Measurements from ENCODE around the gene CLSTN1.

The CLSTN1 gene

DNA sequence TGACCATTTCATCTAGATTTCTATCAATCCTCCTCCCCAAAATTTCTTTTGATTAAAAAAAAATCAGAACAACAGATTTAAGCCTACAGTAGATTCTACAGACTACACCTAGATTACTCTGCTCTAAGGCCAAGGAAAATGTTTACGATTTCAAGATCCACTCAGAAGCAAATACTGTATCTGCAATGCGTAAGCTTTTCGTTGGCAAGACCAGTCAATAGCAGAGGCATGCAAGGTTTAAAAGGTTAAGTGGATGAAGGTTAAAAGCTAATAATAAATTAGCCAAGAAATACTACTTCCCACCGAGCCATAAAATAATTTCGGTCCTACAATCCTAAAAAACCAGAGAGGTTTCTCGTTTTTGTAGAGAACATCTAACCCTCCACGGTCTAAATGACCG, 1.3 kb downstream of the CLSTN1 start:
- DNase-seq (ENCODE audit: low spot score): no peak
- TF ChIP-seq, protein P1, sequence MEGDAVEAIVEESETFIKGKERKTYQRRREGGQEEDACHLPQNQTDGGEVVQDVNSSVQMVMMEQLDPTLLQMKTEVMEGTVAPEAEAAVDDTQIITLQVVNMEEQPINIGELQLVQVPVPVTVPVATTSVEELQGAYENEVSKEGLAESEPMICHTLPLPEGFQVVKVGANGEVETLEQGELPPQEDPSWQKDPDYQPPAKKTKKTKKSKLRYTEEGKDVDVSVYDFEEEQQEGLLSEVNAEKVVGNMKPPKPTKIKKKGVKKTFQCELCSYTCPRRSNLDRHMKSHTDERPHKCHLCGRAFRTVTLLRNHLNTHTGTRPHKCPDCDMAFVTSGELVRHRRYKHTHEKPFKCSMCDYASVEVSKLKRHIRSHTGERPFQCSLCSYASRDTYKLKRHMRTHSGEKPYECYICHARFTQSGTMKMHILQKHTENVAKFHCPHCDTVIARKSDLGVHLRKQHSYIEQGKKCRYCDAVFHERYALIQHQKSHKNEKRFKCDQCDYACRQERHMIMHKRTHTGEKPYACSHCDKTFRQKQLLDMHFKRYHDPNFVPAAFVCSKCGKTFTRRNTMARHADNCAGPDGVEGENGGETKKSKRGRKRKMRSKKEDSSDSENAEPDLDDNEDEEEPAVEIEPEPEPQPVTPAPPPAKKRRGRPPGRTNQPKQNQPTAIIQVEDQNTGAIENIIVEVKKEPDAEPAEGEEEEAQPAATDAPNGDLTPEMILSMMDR (IDR thresholded peaks at IDR 0.05): no peak
- Histone ChIP-seq H3K27ac (no peak overlapping the region), H3K4me3 (peak overlapping the region; percentile 89)

DNA sequence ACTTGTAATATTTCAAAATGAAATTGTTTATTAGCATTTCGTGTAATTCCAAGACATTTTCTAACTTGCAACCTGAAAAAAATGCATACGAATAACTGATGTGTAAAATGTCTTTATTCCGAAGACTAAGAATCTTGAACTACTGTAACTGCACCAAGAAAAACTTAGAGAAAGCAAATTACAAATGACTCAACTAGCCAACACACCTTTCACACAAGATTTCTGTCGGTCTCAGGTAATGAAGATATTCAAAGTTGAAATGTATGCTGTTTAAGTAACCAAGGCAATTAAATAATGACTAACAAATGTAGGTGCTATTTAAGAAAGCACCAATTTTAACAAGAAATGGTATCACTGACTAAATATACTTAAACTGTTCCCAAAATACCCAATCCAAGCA, 2.1 kb downstream of the CLSTN1 start:
- Histone ChIP-seq H3K4me3 (no peak overlapping the region), H3K27ac (no peak overlapping the region)
- TF ChIP-seq, protein P1 (IDR thresholded peaks at IDR 0.05): no peak
- DNase-seq (ENCODE audit: low spot score): no peak

DNA sequence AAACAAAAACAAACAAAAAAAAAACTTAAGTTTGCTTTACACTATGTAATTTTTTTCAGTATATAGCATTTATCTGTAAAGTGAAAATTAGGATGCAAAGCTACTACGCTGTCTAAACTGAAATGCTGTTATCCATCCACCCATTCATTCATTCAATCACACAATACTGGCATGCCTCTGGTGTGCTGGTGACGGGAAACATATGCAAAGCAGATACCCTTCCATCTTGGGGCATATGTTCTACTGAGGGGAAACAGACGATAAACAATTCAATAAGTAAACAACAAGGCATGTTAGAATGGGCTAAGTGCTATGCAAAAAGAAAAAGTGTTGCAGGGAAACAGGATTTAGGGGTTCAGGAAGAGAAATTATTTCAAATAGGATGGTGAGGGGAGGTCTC, 3.2 kb downstream of the CLSTN1 start:
- Histone ChIP-seq H3K27ac (no peak overlapping the region), H3K4me3 (no peak overlapping the region)
- DNase-seq (ENCODE audit: low spot score): no peak
- TF ChIP-seq, protein P1 (IDR thresholded peaks at IDR 0.05): no peak

DNA sequence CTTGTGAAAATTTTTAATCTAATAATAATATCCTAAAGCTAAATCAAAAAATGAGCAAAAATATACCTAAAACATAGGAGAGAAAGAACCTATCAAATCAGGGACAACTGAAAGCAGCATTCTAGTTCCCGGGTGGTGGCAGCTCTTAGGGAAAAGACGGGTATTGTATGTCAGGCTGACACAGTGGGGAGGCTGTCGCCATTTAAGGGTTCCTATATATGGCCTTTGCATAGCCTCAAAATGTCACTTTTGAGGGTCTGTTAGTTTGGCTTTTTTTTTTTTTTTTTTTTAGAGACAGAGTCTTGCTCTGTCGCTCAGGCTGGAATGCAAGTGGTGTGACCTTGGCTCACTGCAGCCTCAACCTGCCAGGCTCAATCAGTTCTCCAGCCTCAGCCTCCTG, 6.0 kb downstream of the CLSTN1 start:
- no peak for DNase-seq (ENCODE audit: low spot score)
- Histone ChIP-seq H3K4me3 (no peak overlapping the region), H3K27ac (no peak overlapping the region)
- TF ChIP-seq, protein P1 (IDR thresholded peaks at IDR 0.05): no peak

DNA sequence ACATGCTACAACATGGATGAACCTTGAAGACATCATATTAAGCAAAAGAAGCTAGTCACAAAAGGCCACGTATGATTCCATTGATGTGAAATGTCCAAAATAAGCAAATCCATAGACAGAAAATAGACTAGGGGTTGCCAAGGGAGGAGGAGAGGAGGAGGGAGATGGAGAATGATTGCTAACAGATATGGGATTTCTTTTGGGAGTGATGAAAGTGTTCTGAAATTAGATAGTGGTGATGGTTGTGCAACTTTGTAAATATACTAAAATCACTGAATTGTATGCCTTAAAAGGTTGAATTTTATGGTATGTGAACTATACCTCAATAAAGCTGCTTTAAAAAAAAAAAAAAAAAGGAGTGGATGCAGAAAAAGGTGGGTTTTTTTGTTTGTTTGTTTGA, 7.6 kb downstream of the CLSTN1 start:
- TF ChIP-seq, protein P1 (IDR thresholded peaks at IDR 0.05): no peak
- DNase-seq (ENCODE audit: low spot score): no peak
- no peak overlapping the region for H3K27ac ChIP-seq
- no peak overlapping the region for H3K4me3 ChIP-seq

DNA sequence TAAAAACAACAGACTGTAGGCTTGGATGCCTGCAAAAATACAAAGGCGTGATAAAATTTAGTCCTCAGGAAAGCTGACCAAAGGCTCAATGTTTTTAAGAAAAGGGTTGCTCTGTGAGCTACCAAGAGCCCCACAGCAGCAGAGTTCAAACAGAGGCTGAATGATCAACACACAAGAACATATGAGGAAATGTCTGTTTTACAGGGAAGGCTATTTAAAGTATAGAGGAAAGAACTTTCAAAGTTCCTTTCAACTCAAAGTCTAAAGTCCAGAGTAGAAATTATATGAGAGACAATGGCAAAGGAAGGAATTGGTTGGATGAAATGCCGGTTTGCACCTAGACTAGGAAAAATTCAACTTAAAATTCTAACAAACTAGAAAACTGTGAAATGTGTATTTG, 8.6 kb downstream of the CLSTN1 start:
- TF ChIP-seq, protein P1 (IDR thresholded peaks at IDR 0.05): no peak
- DNase-seq (ENCODE audit: low spot score): no peak
- Histone ChIP-seq H3K4me3 (no peak overlapping the region), H3K27ac (no peak overlapping the region)

DNA sequence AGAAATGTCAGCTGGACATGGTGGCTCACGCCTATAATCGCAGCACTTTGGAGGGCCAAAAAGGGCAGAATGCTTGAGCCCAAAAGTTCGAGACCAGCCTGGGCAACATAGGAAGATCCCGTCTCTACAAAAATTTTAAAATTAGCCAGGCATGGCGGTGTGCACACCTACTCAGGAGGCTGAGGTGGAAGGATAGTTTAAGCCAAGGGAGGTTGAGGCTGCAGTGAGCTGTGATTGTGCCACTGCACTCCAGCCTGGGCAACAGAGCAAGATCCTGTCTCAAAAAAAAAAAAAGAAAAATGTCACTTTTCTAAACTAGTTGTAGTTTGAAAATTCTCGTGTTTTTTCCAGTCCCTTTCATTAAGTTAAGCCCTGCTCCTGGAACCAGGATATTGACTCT, 9.1 kb downstream of the CLSTN1 start:
- DNase-seq (ENCODE audit: low spot score): no peak
- TF ChIP-seq, protein P1 (IDR thresholded peaks at IDR 0.05): no peak
- Histone ChIP-seq H3K27ac (no peak overlapping the region), H3K4me3 (no peak overlapping the region)

Measured in coronary artery (tissue), 2 donors.